ENCODE measurements around the gene PTPRG. TPM values are rescaled to one million over a fixed set of nuclear protein-coding genes. Genes with fewer than 3 reads are reported as not detected.

The PTPRG gene
- total RNA-seq, 1 experiment from 2014 or later = 32.1 TPM

DNA sequence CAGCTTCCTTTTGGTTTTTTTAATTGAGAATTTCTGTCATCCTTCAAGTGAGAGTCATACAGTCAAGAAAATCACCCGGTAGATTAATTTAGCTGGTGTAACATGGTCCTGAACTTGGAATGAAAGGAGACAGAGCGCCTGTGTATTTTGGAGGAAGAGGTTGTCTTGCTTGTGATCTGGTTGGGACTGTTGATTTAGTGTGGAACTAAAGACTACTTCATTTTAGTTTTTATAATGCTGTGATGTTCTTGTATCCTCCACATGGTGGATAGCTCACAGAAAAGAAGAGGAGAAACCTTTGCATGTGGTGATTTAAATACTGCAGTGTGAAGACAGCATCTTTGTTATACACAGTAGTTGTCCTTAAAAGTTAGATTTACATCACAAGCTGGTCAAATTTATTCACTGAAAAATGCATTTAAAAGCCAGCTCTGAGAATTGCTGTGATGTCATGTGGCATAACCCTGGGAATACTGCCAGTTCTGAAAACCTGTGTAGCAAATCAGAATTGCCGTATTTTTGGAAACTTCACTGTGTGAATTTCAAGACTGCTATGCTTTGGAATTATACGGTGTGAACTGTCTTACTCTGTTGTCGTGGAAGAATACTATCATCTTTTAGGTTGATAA lies 268.5 kb downstream of the PTPRG start:
- Histone ChIP-seq H3K9me3 (ENCODE audit: control insufficient read depth in 1 of 2, insufficient read depth in 1 of 2, low read depth in 1 of 2, low read length in 2 of 2) (no peaks in the 10 kb centered on the region), H3K4me3 (replicated peaks in 1 of 2; ENCODE audit: low read depth in 1 of 2, low read length in 2 of 2) (no peak overlapping the region), H3K9me2 (ENCODE audit: insufficient read depth) (no peaks in the 10 kb centered on the region), H3K79me2 (ENCODE audit: insufficient read depth, low read length) (peaks cover 2% of the 10 kb centered on the region; the same call in 1 of the 2 replicates), H2AFZ (ENCODE audit: low read depth, low read length, poor library complexity, severe bottlenecking) (no peak overlapping the region), H3K9ac (ENCODE audit: low read length) (no peak overlapping the region), H4K20me1 (ENCODE audit: insufficient read depth) (no peaks in the 10 kb centered on the region), H3K4me2 (ENCODE audit: low read length) (no peak overlapping the region), H3K36me3 (ENCODE audit: control insufficient read depth in 1 of 2, insufficient read depth in 2 of 2, low read length in 2 of 2) (no peaks in the 10 kb centered on the region), H3K27ac (ENCODE audit: low read depth, low read length) (no peak overlapping the region), H3K27me3 (ENCODE audit: insufficient read depth, low read length) (no peaks in the 10 kb centered on the region), H3K4me1 (ENCODE audit: control insufficient read depth in 1 of 2, insufficient read depth in 2 of 2, low read length in 2 of 2) (no peaks in the 10 kb centered on the region)
- no TSS peak for BruUV-seq (replicated peaks)
- TF ChIP-seq RAD21 (IDR thresholded peaks at IDR 0.05; ENCODE audit: low read depth) (no peak), EGR1 (IDR thresholded peaks at IDR 0.05; ENCODE audit: low read depth) (no peak), YY1 (IDR thresholded peaks at IDR 0.05; ENCODE audit: extremely low read depth, insufficient replicate concordance, low read depth, low read length) (no peak), JUND (IDR thresholded peaks at IDR 0.05) (no peak), EZH2 (IDR thresholded peaks at IDR 0.05) (no peak), ZFX (IDR thresholded peaks at IDR 0.05) (no peak), POLR2AphosphoS5 (IDR thresholded peaks at IDR 0.05; ENCODE audit: low read depth, low read length) (no peak)
- intact Hi-C loops (cut with micrococcal nuclease) = no loop called here
- DNase-seq (ENCODE audit: low read depth, low spot score) = no peak
- ChIA-PET RAD21 (ENCODE audit: low non-redundant PET in 1 of 2, low total read pairs in 2 of 2, uncharacterized antibody in 2 of 2, unreplicated experiment in 2 of 2) (no interaction called here), POLR2A (no interaction called here), CTCF (no interaction called here)
- no peak for ATAC-seq

DNA sequence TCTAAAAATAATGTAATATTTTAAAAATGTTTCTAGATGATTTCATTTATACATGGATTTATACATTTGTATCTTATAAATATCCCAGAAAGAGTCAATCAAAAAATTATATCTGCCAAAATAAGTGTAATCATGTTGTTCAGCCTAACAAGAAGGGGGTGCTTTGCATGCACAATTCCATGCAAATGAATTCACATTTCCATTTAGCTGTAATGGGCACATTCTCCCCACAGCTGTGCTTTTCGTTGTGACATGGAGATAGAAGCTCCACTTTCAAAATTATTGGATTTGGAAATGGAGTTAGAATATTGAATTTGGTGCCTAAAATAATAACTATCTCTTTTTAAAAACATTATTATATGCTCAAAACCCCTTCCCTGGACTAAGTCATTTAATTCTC lies 270.6 kb downstream of the PTPRG start:
- no peaks in the 10 kb centered on the region for H3K36me3 ChIP-seq (ENCODE audit: control insufficient read depth in 1 of 2, insufficient read depth in 2 of 2, low read length in 2 of 2)
- H3K27me3 ChIP-seq (ENCODE audit: insufficient read depth, low read length) = no peaks in the 10 kb centered on the region
- BruUV-seq (replicated peaks) = no TSS peak
- ATAC-seq = no peak
- no peaks in the 10 kb centered on the region for H3K4me1 ChIP-seq (ENCODE audit: control insufficient read depth in 1 of 2, insufficient read depth in 2 of 2, low read length in 2 of 2)
- H3K27ac ChIP-seq (ENCODE audit: low read depth, low read length) = no peak overlapping the region
- TF ChIP-seq ZNF274 (IDR thresholded peaks at IDR 0.05; ENCODE audit: low read depth, low read length) = no peak
- H3K9me2 ChIP-seq (ENCODE audit: insufficient read depth) = no peaks in the 10 kb centered on the region
- H3K9me3 ChIP-seq (ENCODE audit: control insufficient read depth in 1 of 2, insufficient read depth in 1 of 2, low read depth in 1 of 2, low read length in 2 of 2) = no peaks in the 10 kb centered on the region
- no peak overlapping the region for H3K4me3 ChIP-seq (replicated peaks in 1 of 2; ENCODE audit: low read depth in 1 of 2, low read length in 2 of 2)
- ChIA-PET POLR2A (no interaction called here), CTCF (no interaction called here), RAD21 (ENCODE audit: low non-redundant PET in 1 of 2, low total read pairs in 2 of 2, uncharacterized antibody in 2 of 2, unreplicated experiment in 2 of 2) (no interaction called here)
- no peaks in the 10 kb centered on the region for H4K20me1 ChIP-seq (ENCODE audit: insufficient read depth)
- H3K4me2 ChIP-seq (ENCODE audit: low read length) = no peak overlapping the region
- no peak overlapping the region for H3K9ac ChIP-seq (ENCODE audit: low read length)
- no peak overlapping the region for H2AFZ ChIP-seq (ENCODE audit: low read depth, low read length, poor library complexity, severe bottlenecking)
- intact Hi-C loops (cut with micrococcal nuclease) = no loop called here
- H3K79me2 ChIP-seq (ENCODE audit: insufficient read depth, low read length) = peaks cover 2% of the 10 kb centered on the region; the same call in 1 of the 2 replicates
- DNase-seq (ENCODE audit: low read depth, low spot score) = no peak
